ENCODE measurements around the gene SHFL. TPM values are rescaled to one million over a fixed set of nuclear protein-coding genes. Genes with fewer than 3 reads are reported as not detected.
A peak's percentile ranks its signal among the peaks of the same experiment; 100 is the strongest.

Gene SHFL
- total and polyA plus RNA-seq, 9 donors: 34.0 to 49.5 (median 40.2) TPM

DNA sequence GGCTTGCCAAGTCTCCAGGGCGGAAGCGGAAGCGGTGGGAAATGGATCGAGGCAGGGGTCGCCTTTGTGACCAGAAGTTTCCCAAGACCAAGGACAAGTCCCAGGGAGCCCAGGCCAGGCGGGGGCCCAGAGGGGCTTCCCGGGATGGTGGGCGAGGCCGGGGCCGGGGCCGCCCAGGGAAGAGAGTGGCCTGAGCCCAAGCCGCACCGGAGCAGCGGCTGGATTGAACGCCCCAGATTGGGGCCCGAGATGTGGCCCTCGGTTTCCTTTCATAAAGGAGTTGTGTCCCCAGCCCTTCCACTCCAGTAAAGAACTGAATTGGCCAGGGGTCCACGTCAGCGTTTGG, 24.8 kb downstream of the SHFL start:
- Histone ChIP-seq H3K27me3 (no peaks in the 10 kb centered on the region), H3K36me3 (no peaks in the 10 kb centered on the region), H3K4me3 (no peak overlapping the region), H3K4me1 (ENCODE audit: insufficient read depth) (peaks cover 2% of the 10 kb centered on the region), H3K27ac (no peak overlapping the region), H3K9me3 (no peaks in the 10 kb centered on the region)
- DNase-seq: no peak
- intact Hi-C loops (cut with DNase I): loop anchor here in 2 of 4 donors (10.0 kb wide), 2 partner anchors 114 to 134 kb away; no protein-coding TSS in a partner anchor
- TF ChIP-seq EP300 (IDR thresholded peaks at IDR 0.05) (no peak), POLR2A (IDR thresholded peaks at IDR 0.05) (no peak)
- TF ChIP-seq, protein P1, sequence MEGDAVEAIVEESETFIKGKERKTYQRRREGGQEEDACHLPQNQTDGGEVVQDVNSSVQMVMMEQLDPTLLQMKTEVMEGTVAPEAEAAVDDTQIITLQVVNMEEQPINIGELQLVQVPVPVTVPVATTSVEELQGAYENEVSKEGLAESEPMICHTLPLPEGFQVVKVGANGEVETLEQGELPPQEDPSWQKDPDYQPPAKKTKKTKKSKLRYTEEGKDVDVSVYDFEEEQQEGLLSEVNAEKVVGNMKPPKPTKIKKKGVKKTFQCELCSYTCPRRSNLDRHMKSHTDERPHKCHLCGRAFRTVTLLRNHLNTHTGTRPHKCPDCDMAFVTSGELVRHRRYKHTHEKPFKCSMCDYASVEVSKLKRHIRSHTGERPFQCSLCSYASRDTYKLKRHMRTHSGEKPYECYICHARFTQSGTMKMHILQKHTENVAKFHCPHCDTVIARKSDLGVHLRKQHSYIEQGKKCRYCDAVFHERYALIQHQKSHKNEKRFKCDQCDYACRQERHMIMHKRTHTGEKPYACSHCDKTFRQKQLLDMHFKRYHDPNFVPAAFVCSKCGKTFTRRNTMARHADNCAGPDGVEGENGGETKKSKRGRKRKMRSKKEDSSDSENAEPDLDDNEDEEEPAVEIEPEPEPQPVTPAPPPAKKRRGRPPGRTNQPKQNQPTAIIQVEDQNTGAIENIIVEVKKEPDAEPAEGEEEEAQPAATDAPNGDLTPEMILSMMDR (IDR thresholded peaks at IDR 0.05): no peak
- 83 to 91% (median 90%) methylated on average over 19 of the region's 19 CpGs for WGBS, 3 donors

DNA sequence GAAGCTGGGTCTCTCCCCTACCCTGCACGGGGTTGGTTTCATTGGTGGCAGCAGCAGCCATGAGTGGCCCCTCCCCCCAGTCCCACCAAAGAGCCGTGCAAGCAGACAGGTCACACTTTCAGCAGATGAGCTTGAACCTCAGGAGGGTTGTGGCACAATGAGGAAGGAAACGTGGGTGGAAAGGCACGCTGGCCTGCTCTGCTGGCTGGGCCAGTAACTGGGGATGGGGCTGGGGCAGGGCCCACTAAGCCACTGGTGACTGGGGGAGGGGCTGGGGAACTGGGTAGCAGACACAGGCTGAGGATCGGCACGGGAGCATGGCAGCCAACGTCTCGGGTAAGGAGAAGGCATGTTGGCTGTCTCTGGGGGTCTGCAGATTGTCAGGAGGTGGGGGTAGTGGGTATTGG, 25.3 kb downstream of the SHFL start, which contains the start of gene P2RY11:
P2RY11 (plus strand) TSS at position 289 of the 407 bp plus-strand sequence; CDS start at position 318, 29 bp downstream.
- no peaks in the 10 kb centered on the region for H3K27me3 ChIP-seq
- 60 to 63% (median 62%) methylated on average over 8 of the region's 8 CpGs for WGBS, 3 donors
- TF ChIP-seq, protein P1 (IDR thresholded peaks at IDR 0.05): no peak
- TF ChIP-seq EP300 (IDR thresholded peaks at IDR 0.05) (no peak), POLR2A (IDR thresholded peaks at IDR 0.05) (no peak)
- H3K4me3 ChIP-seq: no peak within 1 kb of the TSS
- DNase-seq: no peak
- no peaks in the 10 kb centered on the region for H3K36me3 ChIP-seq
- H3K27ac ChIP-seq: no peak within 1 kb of the TSS
- H3K9me3 ChIP-seq: no peaks in the 10 kb centered on the region
- peaks cover 2% of the 10 kb centered on the region for H3K4me1 ChIP-seq (ENCODE audit: insufficient read depth)
- intact Hi-C loops (cut with DNase I): loop anchor here in 2 of 4 donors (10.0 kb wide), 2 partner anchors 113 to 133 kb away; no protein-coding TSS in a partner anchor

DNA sequence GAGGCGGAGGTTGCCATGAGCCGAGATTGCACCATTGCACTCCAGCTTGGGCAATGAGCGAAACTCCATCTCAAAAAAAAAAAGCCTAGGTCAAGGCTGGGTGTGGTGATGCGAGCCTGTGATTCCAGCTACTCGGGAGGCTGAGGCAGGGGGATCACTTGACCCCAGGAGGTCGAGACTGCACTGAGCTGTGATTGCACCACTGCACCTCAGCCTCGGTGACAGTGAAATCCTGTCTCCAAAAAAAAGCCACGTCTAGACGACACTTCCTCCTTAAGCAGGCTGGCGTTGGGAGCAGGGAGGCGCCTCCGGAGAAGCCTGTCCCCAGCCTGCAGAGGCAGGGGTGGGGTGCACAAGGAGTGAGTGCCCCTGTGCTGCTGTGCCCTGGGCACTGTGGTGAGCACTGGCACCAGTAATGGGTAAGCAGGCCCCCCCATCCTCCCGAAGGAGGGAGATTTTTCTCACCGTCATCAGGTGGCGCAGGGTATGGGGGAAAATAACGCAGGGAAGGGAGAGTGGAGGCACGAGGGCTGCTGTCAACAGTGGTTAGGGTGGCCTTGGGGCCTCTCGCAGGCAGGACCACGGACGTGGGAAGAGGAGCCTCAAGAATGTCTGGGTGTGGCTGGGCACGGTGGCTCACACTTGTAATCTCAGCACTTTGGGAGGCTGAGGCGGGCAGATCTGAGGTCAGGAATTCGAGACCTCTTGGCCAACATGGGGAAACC, 26.1 kb downstream of the SHFL start:
- WGBS, 3 donors: 47 to 49% (median 49%) methylated on average over 23 of the region's 23 CpGs
- no peak overlapping the region for H3K4me3 ChIP-seq
- DNase-seq: no peak
- H3K9me3 ChIP-seq: no peaks in the 10 kb centered on the region
- no peaks in the 10 kb centered on the region for H3K27me3 ChIP-seq
- H3K4me1 ChIP-seq (ENCODE audit: insufficient read depth): peaks cover under 1% of the 10 kb centered on the region
- no peaks in the 10 kb centered on the region for H3K36me3 ChIP-seq
- no peak overlapping the region for H3K27ac ChIP-seq
- TF ChIP-seq POLR2A (IDR thresholded peaks at IDR 0.05): no peak
- TF ChIP-seq, protein P1 (IDR thresholded peaks at IDR 0.05): no peak
- TF ChIP-seq EP300 (IDR thresholded peaks at IDR 0.05): no peak
- intact Hi-C loops (cut with DNase I): loop anchor here in 2 of 4 donors (10.0 kb wide), 2 partner anchors 113 to 133 kb away; no protein-coding TSS in a partner anchor

DNA sequence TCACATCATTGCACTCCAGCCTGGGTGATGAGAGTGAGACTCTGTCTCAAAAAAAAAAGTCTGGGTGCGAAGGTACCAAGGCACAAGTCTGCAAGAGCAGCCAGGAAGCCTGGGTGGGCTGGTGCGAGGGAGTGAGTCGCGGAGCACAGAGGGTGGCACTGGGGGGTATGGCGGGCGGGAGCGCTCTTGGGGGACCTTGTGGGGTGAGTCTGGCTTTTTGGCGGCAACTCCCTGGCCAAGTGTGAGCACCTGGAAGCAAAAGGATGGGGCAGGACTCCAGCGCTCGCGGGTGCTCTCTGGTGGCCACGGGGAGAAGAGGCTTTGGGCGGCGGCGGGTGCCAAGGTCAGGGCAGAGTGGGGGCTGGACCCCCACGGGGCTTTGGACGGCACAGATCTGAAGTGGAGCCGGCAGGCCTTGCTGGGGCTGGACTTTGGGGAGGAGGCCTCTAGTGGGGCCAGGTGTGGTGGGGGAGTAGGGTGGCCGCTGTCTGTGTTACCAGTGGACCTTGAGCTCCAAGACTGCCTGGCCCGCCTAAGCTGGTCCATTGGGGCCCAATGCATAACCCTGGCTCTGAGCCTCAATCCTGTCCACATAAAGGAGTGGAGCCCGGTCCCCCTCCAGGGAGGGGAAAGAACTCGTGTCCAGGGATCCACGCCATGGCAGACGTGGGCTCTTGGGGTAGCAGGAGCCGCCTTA, 26.9 kb downstream of the SHFL start:
- no peaks in the 10 kb centered on the region for H3K36me3 ChIP-seq
- DNase-seq: peak in 3 of 5 donors; percentile 39 to 79 (median 68)

More for the DNA sequence above, 26.9 kb downstream of the SHFL start:
- intact Hi-C loops (cut with DNase I): loop anchor here in 2 of 4 donors (10.0 kb wide), 2 partner anchors 112 to 132 kb away; no protein-coding TSS in a partner anchor
- H3K27me3 ChIP-seq: no peaks in the 10 kb centered on the region
- peak overlapping the region in 1 of 2 donors; percentile 16 for H3K27ac ChIP-seq
- H3K4me3 ChIP-seq: no peak overlapping the region
- TF ChIP-seq, protein P1 (IDR thresholded peaks at IDR 0.05): peak in 1 of 3 donors; percentile 43
- no peak for TF ChIP-seq POLR2A (IDR thresholded peaks at IDR 0.05)
- TF ChIP-seq EP300 (IDR thresholded peaks at IDR 0.05): no peak
- no peaks in the 10 kb centered on the region for H3K4me1 ChIP-seq (ENCODE audit: insufficient read depth)
- 15 to 19% (median 19%) methylated on average over 20 to 25 of the region's 25 CpGs for WGBS, 3 donors
- no peaks in the 10 kb centered on the region for H3K9me3 ChIP-seq
